Measurements from ENCODE around the gene PCDHB14.
"Not testable (repeated sequence)": the region's sequence is repeated elsewhere in the genome, so short reads cannot be mapped to it uniquely, and the experiment has no call there.

The PCDHB14 gene

GRCh38 chr5:141223112-141223783 is at the start of gene PCDHB14:
TSS of gene PCDHB14 (plus strand) at chr5:141223343. CDS start at chr5:141223506, 163 bp downstream.
- no peak for DNase-seq

DNA sequence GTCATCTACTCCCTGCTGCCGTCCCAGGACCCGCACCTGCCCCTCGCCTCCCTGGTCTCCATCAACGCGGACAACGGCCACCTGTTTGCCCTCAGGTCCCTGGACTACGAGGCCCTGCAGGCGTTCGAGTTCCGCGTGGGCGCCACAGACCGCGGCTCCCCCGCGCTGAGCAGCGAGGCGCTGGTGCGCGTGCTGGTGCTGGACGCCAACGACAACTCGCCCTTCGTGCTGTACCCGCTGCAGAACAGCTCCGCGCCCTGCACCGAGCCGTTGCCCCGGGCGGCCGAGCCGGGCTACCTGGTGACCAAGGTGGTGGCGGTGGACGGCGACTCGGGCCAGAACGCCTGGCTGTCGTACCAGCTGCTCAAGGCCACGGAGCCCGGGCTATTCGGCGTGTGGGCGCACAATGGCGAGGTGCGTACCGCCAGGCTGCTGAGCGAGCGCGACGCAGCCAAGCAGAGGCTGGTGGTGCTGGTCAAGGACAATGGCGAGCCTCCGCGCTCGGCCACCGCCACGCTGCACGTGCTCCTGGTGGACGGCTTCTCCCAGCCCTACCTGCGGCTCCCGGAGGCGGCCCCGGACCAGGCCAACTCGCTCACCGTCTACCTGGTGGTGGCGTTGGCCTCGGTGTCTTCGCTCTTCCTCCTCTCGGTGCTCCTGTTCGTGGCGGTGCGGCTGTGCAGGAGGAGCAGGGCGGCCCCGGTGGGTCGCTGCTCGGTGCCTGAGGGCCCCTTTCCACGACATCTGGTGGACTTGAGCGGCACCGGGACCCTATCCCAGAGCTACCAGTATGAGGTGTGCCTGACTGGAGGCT is 48.6 kb upstream of the PCDHB14 start:
- not testable (repeated sequence) for DNase-seq

DNA sequence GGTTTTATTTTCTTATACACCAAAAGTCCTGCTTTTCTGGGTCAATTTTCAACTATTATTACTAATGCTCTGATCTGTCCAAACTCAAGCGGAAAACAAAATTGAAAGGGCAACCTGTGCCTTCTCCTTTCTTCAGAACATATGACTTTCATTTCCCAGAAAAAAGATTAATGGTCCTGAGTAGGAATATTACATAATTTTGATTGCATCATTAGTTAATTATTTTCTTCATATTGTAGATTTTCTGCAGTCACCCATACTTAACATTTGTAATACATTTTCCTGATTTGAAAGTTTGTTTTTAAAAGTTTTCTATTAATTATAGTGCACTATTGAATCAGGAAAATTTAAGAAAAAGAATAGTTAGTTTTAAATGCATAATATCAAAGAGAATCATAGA is 47.2 kb upstream of the PCDHB14 start:
- no peak for DNase-seq

GRCh38 chr5:141177577-141178191 is 45.5 kb upstream of the PCDHB14 start, which contains the start of gene PCDHB8:
TSS of gene PCDHB8 (plus strand) at chr5:141177790. CDS start at chr5:141178035, 245 bp downstream.
- not testable (repeated sequence) for DNase-seq

- not testable (repeated sequence) for DNase-seq
Measured at GRCh38 chr5:141179371-141179770, 43.8 kb upstream of the PCDHB14 start.

DNA sequence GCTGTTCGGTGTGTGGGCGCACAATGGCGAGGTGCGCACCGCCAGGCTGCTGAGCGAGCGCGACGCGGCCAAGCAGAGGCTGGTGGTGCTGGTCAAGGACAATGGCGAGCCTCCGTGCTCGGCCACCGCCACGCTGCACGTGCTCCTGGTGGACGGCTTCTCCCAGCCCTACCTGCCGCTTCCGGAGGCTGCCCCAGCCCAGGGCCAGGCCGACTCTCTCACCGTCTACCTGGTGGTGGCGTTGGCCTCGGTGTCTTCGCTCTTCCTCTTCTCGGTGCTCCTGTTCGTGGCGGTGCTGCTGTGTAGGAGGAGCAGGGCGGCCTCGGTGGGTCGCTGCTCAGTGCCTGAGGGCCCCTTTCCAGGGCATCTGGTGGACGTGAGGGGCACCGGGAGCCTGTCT is 43.3 kb upstream of the PCDHB14 start:
- DNase-seq, result not testable (repeated sequence)

- no peak for DNase-seq
Measured at GRCh38 chr5:141180313-141180712, 42.8 kb upstream of the PCDHB14 start.

DNA sequence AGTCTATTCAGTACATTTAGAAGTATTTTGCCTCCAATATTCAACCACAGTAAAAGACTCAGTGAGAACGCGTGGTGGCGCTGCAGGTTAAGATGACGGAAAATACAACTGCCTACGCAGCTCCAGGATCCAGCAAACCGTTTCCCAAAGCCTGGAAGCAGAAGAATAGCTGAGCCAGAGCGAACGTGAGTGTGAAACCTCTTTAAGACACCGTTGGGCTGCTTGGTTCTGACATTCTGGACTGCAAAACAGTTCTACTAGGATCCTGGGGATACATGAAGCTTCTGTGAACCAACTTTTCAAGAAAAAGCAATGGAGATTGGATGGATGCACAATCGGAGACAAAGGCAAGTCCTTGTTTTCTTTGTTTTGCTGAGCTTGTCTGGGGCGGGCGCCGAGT is 40.9 kb upstream of the PCDHB14 start, which contains the start of gene PCDHB16:
TSS of gene PCDHB16 (plus strand) at position 140 of the 400 bp plus-strand sequence. CDS start at position 313, 173 bp downstream.
- DNase-seq, result no peak

DNA sequence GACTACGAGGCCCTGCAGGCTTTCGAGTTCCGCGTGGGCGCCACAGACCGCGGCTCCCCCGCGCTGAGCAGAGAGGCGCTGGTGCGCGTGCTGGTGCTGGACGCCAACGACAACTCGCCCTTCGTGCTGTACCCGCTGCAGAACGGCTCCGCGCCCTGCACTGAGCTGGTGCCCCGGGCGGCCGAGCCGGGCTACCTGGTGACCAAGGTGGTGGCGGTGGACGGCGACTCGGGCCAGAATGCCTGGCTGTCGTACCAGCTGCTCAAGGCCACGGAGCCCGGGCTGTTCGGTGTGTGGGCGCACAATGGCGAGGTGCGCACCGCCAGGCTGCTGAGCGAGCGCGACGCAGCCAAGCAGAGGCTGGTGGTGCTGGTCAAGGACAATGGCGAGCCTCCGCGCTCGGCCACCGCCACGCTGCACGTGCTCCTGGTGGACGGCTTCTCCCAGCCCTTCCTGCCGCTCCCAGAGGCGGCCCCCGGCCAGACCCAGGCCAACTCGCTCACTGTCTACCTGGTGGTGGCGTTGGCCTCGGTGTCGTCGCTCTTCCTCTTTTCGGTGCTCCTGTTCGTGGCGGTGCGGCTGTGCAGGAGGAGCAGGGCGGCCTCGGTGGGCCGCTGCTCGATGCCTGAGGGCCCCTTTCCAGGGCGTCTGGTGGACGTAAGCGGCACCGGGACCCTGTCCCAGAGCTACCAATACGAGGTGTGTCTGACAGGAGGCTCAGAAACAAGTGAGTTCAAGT is 38.9 kb upstream of the PCDHB14 start:
- not testable (repeated sequence) for DNase-seq

GRCh38 chr5:141186897-141187512 is 36.1 kb upstream of the PCDHB14 start, which contains the start of gene PCDHB9:
TSS of gene PCDHB9 (plus strand) at chr5:141187161. CDS start at chr5:141187319, 158 bp downstream.
- no peak for DNase-seq

DNA sequence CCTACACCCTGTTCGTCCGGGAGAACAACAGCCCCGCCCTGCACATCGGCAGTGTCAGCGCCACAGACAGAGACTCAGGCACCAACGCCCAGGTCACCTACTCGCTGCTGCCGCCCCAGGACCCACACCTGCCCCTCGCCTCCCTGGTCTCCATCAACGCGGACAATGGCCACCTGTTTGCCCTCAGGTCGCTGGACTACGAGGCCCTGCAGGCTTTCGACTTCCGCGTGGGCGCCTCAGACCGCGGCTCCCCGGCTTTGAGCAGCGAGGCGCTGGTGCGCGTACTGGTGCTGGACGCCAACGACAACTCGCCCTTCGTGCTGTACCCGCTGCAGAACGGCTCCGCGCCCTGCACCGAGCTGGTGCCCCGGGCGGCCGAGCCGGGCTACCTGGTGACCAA is 34.5 kb upstream of the PCDHB14 start:
- DNase-seq, result not testable (repeated sequence)

DNA sequence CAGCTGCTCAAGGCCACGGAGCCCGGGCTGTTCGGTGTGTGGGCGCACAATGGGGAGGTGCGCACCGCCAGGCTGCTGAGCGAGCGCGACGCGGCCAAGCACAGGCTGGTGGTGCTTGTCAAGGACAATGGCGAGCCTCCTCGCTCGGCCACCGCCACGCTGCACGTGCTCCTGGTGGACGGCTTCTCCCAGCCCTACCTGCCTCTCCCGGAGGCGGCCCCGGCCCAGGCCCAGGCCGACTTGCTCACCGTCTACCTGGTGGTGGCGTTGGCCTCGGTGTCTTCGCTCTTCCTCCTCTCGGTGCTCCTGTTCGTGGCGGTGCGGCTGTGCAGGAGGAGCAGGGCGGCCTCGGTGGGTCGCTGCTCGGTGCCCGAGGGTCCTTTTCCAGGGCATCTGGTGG is 34.0 kb upstream of the PCDHB14 start:
- not testable (repeated sequence) for DNase-seq

DNA sequence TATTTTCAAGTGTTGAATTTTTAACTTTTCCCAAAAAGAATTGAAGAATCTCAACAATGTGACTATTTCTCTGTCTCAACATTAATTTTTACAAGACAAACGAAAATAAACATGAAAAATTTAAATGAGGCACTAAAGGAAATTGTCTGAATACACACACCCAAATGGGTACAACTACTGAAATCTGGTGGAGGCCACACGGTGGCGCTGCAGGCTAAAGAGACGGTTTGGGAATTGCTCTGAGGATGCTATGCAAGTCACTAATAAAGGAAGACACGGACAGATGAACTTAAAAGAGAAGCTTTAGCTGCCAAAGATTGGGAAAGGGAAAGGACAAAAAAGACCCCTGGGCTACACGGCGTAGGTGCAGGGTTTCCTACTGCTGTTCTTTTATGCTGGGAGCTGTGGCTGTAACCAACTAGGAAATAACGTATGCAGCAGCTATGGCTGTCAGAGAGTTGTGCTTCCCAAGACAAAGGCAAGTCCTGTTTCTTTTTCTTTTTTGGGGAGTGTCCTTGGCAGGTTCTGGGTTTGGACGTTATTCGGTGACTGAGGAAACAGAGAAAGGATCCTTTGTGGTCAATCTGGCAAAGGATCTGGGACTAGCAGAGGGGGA is 30.9 kb upstream of the PCDHB14 start, which contains the start of gene PCDHB10:
TSS of gene PCDHB10 (plus strand) at position 244 of the 616 bp plus-strand sequence. CDS start at position 444, 200 bp downstream.
- no peak for DNase-seq

DNA sequence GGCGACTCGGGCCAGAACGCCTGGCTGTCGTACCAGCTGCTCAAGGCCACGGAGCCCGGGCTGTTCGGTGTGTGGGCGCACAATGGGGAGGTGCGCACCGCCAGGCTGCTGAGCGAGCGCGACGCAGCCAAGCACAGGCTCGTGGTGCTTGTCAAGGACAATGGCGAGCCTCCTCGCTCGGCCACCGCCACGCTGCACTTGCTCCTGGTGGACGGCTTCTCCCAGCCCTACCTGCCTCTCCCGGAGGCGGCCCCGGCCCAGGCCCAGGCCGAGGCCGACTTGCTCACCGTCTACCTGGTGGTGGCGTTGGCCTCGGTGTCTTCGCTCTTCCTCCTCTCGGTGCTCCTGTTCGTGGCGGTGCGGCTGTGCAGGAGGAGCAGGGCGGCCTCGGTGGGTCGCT is 28.8 kb upstream of the PCDHB14 start:
- DNase-seq, result not testable (repeated sequence)

- DNase-seq, result no peak
Measured at GRCh38 chr5:141196363-141196762, 26.8 kb upstream of the PCDHB14 start.

GRCh38 chr5:141199359-141200235 is 23.5 kb upstream of the PCDHB14 start, which contains the start of gene PCDHB11:
TSS of gene PCDHB11 (plus strand) at chr5:141199627. CDS start at chr5:141199775, 148 bp downstream.
- no peak for DNase-seq

DNA sequence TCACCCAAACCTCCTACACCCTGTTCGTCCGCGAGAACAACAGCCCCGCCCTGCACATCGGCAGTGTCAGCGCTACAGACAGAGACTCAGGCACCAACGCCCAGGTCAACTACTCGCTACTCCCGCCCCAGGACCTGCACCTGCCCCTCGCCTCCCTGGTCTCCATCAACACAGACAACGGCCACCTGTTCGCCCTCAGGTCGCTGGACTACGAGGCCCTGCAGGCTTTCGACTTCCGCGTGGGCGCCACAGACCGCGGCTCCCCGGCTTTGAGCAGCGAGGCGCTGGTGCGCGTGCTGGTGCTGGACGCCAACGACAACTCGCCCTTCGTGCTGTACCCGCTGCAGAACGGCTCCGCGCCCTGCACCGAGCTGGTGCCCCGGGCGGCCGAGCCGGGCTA is 22.0 kb upstream of the PCDHB14 start:
- not testable (repeated sequence) for DNase-seq

DNA sequence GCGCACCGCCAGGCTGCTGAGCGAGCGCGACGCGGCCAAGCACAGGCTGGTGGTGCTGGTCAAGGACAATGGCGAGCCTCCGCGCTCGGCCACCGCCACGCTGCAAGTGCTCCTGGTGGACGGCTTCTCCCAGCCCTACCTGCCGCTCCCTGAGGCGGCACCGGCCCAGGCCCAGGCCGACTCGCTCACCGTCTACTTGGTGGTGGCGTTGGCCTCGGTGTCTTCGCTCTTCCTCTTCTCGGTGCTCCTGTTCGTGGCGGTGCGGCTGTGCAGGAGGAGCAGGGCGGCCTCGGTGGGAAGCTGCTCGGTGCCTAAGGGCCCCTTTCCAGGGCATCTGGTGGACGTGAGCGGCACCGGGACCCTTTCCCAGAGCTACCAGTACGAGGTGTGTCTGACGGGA is 21.5 kb upstream of the PCDHB14 start:
- DNase-seq, result not testable (repeated sequence)

DNA sequence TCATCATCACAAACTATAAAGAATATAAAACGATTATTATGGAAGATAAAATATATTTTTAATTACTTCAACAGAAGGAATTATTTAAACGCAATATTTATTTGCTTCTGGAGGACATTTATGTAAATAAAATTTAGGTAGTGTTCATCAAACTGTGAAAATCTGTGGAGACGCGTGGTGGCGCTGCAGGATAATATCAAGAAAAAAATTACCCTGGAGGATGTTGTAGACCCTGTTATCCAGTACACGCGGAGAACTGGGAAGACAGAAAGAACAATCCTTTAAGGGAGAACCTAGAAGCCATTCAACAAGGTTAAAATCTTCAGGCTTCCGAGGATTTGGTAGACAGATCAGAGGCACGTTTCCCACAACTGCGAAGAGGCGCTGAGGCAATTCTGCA is 14.7 kb upstream of the PCDHB14 start, which contains the start of gene PCDHB12:
TSS of gene PCDHB12 (plus strand) at position 242 of the 400 bp plus-strand sequence. CDS start 189 bp downstream, outside the sequence.
- DNase-seq, result no peak

GRCh38 chr5:141210281-141210680 is 12.9 kb upstream of the PCDHB14 start:
- not testable (repeated sequence) for DNase-seq
